Chondrocyte (in vitro differentiated cells): ENCODE data around the gene CHL1. TPM values are rescaled to one million over a fixed set of nuclear protein-coding genes. Genes with fewer than 3 reads are reported as not detected.

Experiments used
- DNase-seq: peaks from one replicate; pipeline ENCODE4 v3.0.0; 2021; ENCODE audit warnings: mixed read lengths, low spot score
- H3K27ac Mint-ChIP-seq: one replicate; pipeline ENCODE4 v1.8.0; 2021; ENCODE audit warnings: mild to moderate bottlenecking, moderate library complexity, mixed read lengths; ENCODE audit not compliant: unreplicated experiment
- H3K27me3 Mint-ChIP-seq: 2 replicates; pipeline ENCODE4 v1.8.0; 2021; ENCODE audit warnings: low read depth, mixed read lengths
- H3K36me3 Mint-ChIP-seq: 2 replicates; pipeline ENCODE4 v1.8.0; 2021; ENCODE audit warnings: low read depth, mixed read lengths
- H3K4me1 Mint-ChIP-seq: 2 replicates; pipeline ENCODE4 v1.8.0; 2021; ENCODE audit warnings: low read depth, mild to moderate bottlenecking, mixed read lengths
- H3K4me3 Mint-ChIP-seq: one replicate; pipeline ENCODE4 v1.8.0; 2021; ENCODE audit warnings: mild to moderate bottlenecking, moderate library complexity, mixed read lengths; ENCODE audit not compliant: unreplicated experiment
- H3K9me3 Mint-ChIP-seq: 2 replicates; pipeline ENCODE4 v1.8.0; 2021; ENCODE audit warnings: low read depth, mixed read lengths
- CTCF ChIP-seq: fragments of 200-600 bp; sonication (generic); IDR thresholded peaks from 2 replicates; pipeline ENCODE4 v1.5.0; 2021; ENCODE audit warnings: antibody characterized with exemption, mild to moderate bottlenecking, moderate library complexity
- total RNA-seq: library from RNA; stranded (reverse); gene quantifications from 3 replicates; pipeline ENCODE4 v1.2.1, GENCODE V29; 2021

CHL1 gene
- total RNA-seq, 1 donor from 2014 or later = not detected

- no peaks in the 10 kb centered on the region for H3K4me1 Mint-ChIP-seq
- no peak overlapping the region for H3K27ac Mint-ChIP-seq
- TF ChIP-seq CTCF = no peak
- H3K36me3 Mint-ChIP-seq = no peaks in the 10 kb centered on the region
- no peaks in the 10 kb centered on the region for H3K27me3 Mint-ChIP-seq
- DNase-seq = no peak
- H3K4me3 Mint-ChIP-seq = no peak overlapping the region
- H3K9me3 Mint-ChIP-seq = no peaks in the 10 kb centered on the region
These were observed 53.2 kb downstream of the CHL1 start for GRCh38 chr3:249587-250262.

- H3K27ac Mint-ChIP-seq = no peak overlapping the region
- no peaks in the 10 kb centered on the region for H3K27me3 Mint-ChIP-seq
- DNase-seq = no peak
- H3K9me3 Mint-ChIP-seq = peaks cover 3% of the 10 kb centered on the region
- H3K36me3 Mint-ChIP-seq = no peaks in the 10 kb centered on the region
- H3K4me3 Mint-ChIP-seq = no peak overlapping the region
- TF ChIP-seq CTCF = no peak
- H3K4me1 Mint-ChIP-seq = no peaks in the 10 kb centered on the region
These were observed 59.9 kb downstream of the CHL1 start for GRCh38 chr3:256501-256900.

DNA sequence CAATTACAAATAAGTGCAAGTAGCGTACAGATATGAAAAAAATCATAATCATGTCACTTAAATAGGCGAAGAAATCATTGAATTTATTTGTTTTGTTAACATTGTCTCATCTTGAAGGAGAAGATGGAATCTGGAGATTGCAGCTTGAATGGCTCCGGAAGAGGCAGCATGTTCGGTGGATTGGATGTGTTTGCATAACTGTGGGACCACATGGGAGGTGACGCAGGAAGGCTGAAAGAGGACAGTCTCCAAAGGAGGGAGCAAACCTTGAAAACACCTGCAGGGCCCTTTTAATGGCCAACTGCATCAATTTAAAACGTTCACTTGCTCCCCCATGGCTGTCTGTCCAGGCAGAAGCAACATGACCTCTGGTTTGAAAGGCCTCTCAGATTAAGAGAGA is 61.3 kb downstream of the CHL1 start:
- no peaks in the 10 kb centered on the region for H3K27me3 Mint-ChIP-seq
- no peaks in the 10 kb centered on the region for H3K36me3 Mint-ChIP-seq
- H3K4me1 Mint-ChIP-seq = no peaks in the 10 kb centered on the region
- no peak for TF ChIP-seq CTCF
- DNase-seq = no peak
- no peak overlapping the region for H3K27ac Mint-ChIP-seq
- peaks cover 3% of the 10 kb centered on the region for H3K9me3 Mint-ChIP-seq
- H3K4me3 Mint-ChIP-seq = no peak overlapping the region

- Mint-ChIP-seq H3K4me3 (no peak overlapping the region), H3K9me3 (peaks cover 12% of the 10 kb centered on the region), H3K36me3 (no peaks in the 10 kb centered on the region), H3K27me3 (no peaks in the 10 kb centered on the region), H3K27ac (no peak overlapping the region), H3K4me1 (no peaks in the 10 kb centered on the region)
- no peak for DNase-seq
- TF ChIP-seq CTCF = no peak
These were observed 64.3 kb downstream of the CHL1 start for GRCh38 chr3:260898-261297.

DNA sequence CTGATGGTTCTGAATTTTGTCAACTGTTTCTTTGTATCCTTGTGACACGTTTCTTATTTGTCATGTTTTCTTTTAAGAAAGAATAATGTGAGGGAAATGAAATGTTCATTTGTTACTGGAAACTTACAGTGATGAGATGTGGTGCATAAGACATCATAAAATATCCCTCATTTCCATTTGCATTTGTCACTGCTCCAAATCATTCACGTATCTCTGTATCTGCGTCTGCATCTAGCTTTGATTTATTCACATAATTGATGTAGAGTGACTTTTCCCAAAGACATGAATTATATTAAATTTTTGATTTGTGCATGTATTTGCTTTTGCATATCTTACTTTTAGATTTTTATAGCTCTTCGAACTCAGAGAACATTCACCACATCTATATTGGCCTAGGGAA is 66.8 kb downstream of the CHL1 start:
- Mint-ChIP-seq H3K36me3 (no peaks in the 10 kb centered on the region), H3K4me3 (no peak overlapping the region), H3K9me3 (peaks cover 11% of the 10 kb centered on the region), H3K27me3 (no peaks in the 10 kb centered on the region), H3K27ac (no peak overlapping the region), H3K4me1 (no peaks in the 10 kb centered on the region)
- DNase-seq = no peak
- TF ChIP-seq CTCF = no peak
